ENCODE measurements around the gene CAMTA1. TPM values are rescaled to one million over a fixed set of nuclear protein-coding genes. Genes with fewer than 3 reads are reported as not detected.

The CAMTA1 gene
- polyA plus RNA-seq, 1 of the 3 experiments (the other 2 are of a cell fraction), result 63.1 TPM

- no peak for TF ChIP-seq CTCF (IDR thresholded peaks at IDR 0.05)
Measured at GRCh38 chr1:7505094-7505770, 720.0 kb downstream of the CAMTA1 start (continued).

GRCh38 chr1:7505771-7506453 is 720.7 kb downstream of the CAMTA1 start:
- no peak overlapping the region for H3K9ac ChIP-seq
- no peak overlapping the region; a peak in 1 of 4 replicates for H3K27ac ChIP-seq (ENCODE audit: low read depth in 2 of 2, low read length in 1 of 2)
- no peaks in the 10 kb centered on the region for H3K27me3 ChIP-seq (ENCODE audit: insufficient read depth)
- peaks cover 0 to 64% of the 10 kb centered on the region in 2 experiments; a peak in 1 of 4 replicates for H3K4me1 ChIP-seq (ENCODE audit: control insufficient read depth in 1 of 2, insufficient read depth in 2 of 2, low read depth in 1 of 2, low read length in 1 of 2)
- H3K36me3 ChIP-seq (replicated peaks in 1 of 2; ENCODE audit: control insufficient read depth in 1 of 2, insufficient read depth in 2 of 2, low read length in 1 of 2), result no peaks in the 10 kb centered on the region
- POLR2A ChIA-PET, result no interaction called here
- H3K4me2 ChIP-seq, result no peak overlapping the region
- H4K20me1 ChIP-seq (ENCODE audit: insufficient read depth), result no peaks in the 10 kb centered on the region
- no peak for DNase-seq
- no peaks in the 10 kb centered on the region for H3F3A ChIP-seq (replicated peaks; ENCODE audit: insufficient read depth)
- H3K79me2 ChIP-seq (ENCODE audit: insufficient read depth), result no peaks in the 10 kb centered on the region
- TF ChIP-seq IRF3 (IDR thresholded peaks at IDR 0.05; ENCODE audit: low read depth, low read length), result no peak
- TF ChIP-seq NFIC (IDR thresholded peaks at IDR 0.05; ENCODE audit: borderline replicate concordance), result no peak
- no peak for TF ChIP-seq GATA2 (CRISPR knock-in tag; IDR thresholded peaks at IDR 0.05)
- no peak for TF ChIP-seq FOXM1 (IDR thresholded peaks at IDR 0.05; ENCODE audit: low read depth)
- TF ChIP-seq RXRA (IDR thresholded peaks at IDR 0.05; ENCODE audit: borderline replicate concordance, low read depth), result no peak
- no peak for TF ChIP-seq NRF1 (IDR thresholded peaks at IDR 0.05; ENCODE audit: low read depth, low read length)
- TF ChIP-seq ELF1 (IDR thresholded peaks at IDR 0.05), result no peak
- no peak for TF ChIP-seq CTCF (IDR thresholded peaks at IDR 0.05)
- no peak for TF ChIP-seq RFX5 (IDR thresholded peaks at IDR 0.05; ENCODE audit: low read length)
- TF ChIP-seq FOXJ3 (CRISPR knock-in tag; IDR thresholded peaks at IDR 0.05), result no peak
- H3K4me3 ChIP-seq (ENCODE audit: low read depth in 2 of 2, low read length in 1 of 2), result no peak overlapping the region
- 78% methylated on average over 6 of the region's 16 CpGs for WGBS (ENCODE audit: low lambda C conversion rate)
- CTCF ChIA-PET, result interaction anchor here (1.2 kb wide), 1 partner anchor 34 kb away, joined by 4 read pairs; no protein-coding TSS in a partner anchor
- no peaks in the 10 kb centered on the region for H3K9me2 ChIP-seq
- H3K9me3 ChIP-seq, result no peaks in the 10 kb centered on the region
- H2AFZ ChIP-seq (ENCODE audit: low read depth), result no peak overlapping the region
